ENCODE data around the gene HDAC8.
"Not testable (repeated sequence)": the region's sequence is repeated elsewhere in the genome, so short reads cannot be mapped to it uniquely, and the experiment has no call there.

Gene HDAC8

DNA sequence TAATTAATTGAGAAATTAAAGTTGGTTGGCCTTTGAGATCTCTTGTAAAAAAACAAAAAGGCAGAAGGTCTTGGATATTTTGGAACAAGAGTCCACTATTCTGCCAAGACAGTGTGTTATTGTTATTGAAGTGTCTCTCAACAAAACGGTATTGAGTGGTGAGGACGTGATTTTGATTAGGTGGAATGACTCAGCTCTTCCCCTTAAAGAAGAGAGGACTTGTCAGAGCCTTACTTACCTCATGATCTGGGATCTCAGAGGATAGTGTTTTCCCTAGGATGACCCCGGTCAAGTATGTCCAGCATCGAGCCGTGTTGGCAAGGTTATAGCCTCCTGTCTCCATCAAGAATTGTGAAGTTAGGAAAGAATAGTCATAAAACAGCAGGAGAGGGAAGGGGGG lies 110.9 kb downstream of the HDAC8 start:
- no peak for DNase-seq (ENCODE audit: low read depth, low spot score)

DNA sequence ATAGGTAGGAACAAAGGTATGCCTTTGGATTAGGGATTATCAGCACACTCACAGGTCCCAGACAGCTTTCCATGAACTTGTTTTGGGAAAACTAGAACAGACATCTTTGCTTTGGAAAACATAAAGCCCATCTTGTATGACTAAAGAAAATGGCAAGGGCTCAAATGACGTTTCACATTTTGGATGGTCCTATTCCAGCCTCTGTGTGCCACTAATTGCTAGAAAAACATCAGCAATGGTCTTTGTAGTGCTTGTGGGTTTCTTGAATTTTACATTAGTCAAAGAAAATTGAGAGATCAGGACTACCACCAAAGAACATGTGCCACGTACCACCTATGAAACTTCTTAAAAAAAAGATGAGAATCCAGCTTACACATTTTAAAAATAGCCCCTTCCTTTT lies 111.4 kb downstream of the HDAC8 start:
- no peak for DNase-seq (ENCODE audit: low read depth, low spot score)

DNA sequence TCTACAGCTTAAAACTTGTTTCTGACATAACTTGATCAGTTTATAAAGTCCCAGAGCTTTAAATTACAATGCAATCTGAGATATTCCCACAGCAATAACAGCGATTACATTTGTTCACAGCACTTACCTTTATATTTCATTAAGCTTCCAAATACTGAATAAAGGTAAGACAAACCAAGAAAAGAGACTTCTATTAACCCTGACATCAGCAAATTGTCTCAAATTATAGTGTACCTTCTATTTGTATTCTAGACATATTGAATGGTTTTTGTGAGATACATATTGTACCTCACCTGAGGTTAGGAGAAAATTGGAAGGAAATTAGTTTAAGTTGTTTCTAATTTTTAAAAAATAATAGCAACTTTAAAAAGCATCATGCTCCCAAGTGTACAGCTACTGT lies 111.9 kb downstream of the HDAC8 start:
- no peak for DNase-seq (ENCODE audit: low read depth, low spot score)

DNA sequence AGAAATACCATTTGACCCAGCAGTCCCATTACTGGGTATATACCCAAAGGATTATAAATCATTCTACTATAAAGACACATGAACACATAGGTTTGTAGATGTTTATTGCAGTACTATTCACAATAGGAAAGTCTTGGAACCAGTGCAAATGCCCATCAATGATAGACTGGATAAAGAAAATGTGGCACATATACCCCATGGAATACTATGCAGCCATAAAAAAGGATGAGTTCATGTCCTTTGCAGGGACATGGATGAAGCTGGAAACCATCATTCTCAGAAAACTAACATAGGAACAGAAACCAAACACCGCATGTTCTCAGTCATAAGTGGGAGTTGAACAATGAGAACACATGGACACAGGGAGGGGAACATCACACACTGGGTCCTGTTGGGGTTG lies 123.6 kb downstream of the HDAC8 start:
- not testable (repeated sequence) for DNase-seq (ENCODE audit: low read depth, low spot score)

DNA sequence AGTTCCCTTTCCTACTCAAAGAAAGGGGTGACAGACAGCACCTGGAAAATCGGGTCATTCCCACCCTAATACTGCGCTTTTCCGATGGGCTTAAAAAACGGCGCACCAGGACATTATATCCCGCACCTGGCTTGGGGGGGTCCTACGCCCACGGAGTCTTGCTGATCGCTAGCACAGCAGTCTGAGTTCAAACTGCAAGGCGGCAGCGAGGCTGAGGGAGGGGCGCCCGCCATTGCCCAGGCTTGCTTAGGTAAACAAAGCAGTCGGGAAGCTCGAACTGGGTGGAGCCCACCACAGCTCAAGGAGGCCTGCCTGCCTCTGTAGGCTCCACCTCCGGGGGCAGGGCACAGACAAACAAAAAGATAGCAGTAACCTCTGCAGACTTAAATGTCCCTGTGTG lies 131.9 kb downstream of the HDAC8 start:
- not testable (repeated sequence) for DNase-seq (ENCODE audit: low read depth, low spot score)

DNA sequence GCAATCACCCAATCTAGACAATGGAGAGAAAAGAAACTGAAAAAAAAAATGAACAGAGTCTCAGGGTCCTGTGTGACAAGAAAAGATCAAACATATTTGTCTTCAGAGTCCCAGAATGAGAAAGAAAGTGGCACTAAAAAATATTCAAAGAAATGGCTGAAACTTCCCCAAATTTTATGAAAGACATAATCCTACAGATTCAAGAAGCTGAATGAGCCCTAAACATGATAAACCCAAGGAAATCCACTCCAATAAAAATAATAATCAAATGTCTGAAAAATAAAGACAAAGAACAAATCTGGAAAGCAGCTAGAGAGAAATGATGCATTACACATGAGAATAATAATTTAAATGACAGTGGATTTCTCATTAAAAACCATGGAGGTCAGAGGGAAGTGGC lies 136.6 kb downstream of the HDAC8 start:
- no peak for DNase-seq (ENCODE audit: low read depth, low spot score)

DNA sequence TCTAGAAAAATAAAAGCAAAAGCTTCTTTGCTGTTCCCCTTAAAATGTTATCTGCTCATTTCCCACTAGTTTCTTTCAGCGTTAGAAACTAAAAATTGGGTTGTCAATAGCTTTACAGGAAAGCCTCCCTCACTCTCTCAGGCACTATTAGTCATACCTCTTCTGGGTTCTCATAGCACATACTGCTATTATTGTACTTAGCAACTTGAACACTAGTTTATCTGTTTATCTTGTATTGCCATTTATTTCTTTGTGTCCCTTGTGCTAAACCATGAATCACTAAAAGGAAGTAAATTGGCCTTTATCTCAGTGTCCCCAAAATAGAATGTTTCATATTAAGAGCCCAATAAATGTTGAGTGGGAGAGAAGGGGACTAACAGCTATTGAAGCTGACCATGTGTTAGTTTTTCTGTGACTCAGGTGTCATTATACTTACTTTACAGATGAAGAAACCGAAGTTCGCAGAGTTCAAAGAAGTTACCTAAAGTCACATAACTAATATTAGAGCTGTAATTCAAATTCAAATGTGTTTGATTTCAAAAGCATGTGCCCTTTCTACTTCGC lies 142.2 kb downstream of the HDAC8 start:
- no peak for DNase-seq (ENCODE audit: low read depth, low spot score)

DNA sequence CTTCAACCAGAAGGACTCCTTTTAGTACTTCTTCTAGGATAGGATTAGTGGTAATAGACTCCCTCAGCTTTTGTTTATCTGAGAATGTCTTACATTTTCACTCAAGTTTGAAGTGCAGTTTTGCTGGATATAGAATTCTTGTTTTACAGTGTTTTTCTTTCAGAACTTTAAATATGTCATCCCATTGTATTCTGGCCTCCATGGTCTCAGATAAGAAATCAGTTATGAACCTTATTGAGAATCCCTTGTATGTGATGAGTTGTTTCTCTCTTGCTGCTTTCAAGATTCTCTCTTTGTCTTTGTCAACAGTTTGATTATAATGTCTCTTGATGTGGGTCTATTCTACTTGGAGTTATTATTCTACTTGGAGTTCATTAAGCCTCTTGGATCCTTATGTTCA lies 150.8 kb downstream of the HDAC8 start:
- DNase-seq (ENCODE audit: low read depth, low spot score), result no peak

DNA sequence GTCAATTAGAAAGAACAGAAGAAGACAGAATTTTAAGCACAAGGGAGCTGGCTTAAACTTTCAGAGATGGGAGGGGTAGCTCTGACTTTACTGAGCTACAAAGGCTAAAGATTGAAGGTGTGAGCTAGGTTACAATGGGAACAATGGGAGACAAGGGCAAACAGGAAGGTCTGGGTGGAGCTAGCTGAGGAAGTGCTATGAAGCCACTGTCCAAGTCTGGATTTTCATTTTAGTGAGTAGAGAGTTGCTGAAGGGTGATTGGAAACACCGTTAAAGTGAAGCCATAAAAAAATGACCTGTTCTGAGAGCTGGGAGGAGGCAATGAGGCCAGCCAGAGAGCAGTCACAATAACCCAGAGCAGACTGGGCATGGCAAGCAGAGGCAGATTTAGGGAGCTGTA lies 162.7 kb downstream of the HDAC8 start:
- DNase-seq (ENCODE audit: low read depth, low spot score), result no peak

DNA sequence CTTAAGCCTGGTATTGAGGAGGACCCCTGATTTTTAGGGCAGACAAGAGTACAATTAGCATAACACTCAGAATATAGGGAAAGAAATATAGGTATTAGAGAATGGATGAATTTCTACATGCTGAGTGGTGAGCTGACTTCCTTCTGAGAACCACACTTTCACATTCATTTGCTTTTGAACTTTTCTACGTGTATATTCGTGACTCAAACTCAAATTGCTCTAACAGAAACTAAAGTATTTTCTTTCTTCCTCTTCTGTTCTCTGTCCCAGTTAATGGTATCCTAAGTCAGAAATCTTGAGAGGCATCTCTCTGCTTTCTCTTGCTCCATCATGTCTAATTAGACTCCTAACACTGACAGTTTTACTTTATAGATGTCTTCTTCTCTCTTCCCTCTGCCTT lies 163.8 kb downstream of the HDAC8 start:
- DNase-seq (ENCODE audit: low read depth, low spot score), result no peak

DNA sequence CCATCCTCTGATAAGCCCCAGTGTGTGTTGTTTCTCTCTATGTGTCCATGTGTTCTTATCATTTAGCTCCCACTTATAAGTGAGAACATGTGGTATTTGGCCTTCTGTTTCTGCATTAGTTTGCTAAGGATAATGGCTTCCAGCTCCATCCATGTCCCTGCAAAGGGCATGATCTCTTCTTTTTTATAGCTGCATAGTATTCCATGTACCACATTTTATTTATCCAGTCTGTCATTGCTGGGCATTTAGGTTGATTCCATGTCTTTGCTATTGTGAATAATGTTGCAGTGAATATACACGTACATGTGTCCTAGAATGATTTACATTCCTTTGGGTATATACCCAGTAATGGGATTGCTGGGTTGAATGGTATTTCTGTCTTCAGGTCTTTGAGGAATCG lies 167.5 kb downstream of the HDAC8 start:
- not testable (repeated sequence) for DNase-seq (ENCODE audit: low read depth, low spot score)

DNA sequence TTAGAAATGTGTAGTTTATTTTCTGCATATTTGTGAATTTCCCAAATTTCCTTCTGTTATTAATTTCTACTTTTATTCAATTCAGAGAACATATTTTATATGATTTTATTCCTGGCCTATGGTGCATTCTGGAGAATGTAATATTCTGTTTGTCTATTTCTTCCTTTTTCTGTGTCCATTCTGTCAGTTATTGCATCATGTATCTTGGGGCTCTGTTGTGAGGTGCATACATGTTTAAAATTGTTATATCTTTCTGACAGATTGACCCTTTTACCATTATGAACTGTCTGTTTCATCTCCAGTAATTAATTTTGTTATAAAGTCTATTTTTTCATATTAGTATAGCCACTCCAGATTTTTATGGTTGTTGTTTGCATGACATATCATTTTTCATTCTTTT lies 170.0 kb downstream of the HDAC8 start:
- DNase-seq (ENCODE audit: low read depth, low spot score), result no peak

DNA sequence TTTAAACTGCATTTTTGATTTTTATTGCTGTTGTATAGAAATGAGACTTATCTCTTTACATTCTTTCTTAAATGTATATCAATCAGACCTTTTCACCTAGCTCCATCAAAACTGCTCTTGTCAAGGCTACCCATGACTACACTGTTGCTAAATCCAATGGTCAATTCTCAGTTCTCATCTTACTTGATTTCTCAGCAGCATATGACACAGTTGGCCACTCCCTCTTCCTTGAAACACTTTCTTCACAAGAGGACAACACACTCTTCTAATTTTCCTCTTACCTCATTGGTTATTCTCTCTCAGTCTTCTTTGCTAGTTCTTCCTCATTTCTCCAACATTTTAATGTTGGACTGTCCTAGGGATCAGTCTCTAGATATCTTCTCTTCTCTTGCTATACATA lies 172.8 kb downstream of the HDAC8 start:
- DNase-seq (ENCODE audit: low read depth, low spot score), result no peak

DNA sequence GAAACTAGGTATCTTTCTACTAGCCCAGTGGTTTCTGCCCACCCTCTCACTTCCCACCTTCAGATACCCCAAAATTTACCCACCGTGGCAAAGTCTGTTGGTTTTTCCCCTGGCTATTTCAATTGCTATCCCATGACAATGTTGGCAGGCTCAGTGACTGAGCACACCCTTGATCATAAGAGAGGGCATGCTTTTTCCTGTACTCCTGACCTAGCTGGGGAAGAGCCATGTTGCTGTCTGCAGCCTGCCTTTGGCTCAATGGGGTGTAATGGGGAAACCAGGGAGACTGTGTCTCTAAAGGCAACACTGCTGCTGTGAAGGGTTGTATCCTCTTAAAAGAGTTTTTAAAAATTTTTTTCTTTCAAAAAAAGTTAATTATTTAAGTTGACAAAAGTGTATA lies 176.5 kb downstream of the HDAC8 start:
- no peak for DNase-seq (ENCODE audit: low read depth, low spot score)

DNA sequence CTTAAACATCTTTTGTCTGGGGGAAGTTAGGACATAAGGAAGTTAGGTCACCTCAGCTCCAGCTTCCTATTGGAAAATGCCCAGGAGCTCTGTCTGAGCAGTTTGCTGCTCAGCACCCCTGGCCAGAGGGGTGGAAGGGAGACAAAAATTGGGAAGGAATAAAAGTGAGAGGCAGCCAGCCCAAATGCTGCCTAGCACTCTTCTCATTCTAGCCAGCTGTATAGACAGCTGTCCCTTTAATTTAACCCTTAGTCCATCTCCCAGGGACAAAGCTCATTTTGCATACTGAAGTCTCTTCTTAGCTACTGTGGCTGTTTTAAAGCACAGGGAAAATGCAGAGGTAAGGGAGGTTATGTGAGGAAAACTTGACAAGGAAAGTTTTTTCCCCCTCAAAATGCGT lies 177.4 kb downstream of the HDAC8 start:
- no peak for DNase-seq (ENCODE audit: low read depth, low spot score)

DNA sequence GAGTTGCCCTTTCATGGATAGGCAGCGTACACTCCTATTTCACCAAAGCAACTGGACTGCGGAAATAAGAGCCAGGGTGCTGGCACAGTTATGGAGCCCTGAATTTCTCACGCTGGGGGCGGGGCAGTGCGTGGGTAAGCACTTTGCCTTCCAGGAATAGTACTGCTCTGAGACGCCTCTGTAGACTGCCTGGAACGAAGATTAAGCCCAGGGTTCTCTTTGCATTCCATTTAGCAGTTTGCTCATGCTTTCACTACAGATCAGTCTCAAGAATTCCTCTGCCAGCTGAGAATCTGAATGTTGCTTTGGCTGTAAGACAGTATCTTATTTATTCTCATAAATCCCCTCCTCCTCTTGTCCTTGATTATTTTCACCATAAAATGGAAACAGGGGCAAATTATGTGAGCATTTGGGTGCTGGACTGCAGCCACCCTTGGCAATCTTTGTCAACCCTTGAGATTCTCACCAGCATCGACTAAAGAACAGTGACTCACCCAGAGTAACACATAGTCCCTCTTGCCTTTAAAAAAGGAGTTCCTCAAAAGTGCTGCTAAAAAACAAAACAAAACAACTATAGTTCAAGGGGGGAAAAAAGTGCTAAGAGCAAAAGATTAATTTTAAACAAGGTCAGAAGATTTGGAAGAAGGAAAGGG lies 178.0 kb downstream of the HDAC8 start:
- no peak for DNase-seq (ENCODE audit: low read depth, low spot score)

DNA sequence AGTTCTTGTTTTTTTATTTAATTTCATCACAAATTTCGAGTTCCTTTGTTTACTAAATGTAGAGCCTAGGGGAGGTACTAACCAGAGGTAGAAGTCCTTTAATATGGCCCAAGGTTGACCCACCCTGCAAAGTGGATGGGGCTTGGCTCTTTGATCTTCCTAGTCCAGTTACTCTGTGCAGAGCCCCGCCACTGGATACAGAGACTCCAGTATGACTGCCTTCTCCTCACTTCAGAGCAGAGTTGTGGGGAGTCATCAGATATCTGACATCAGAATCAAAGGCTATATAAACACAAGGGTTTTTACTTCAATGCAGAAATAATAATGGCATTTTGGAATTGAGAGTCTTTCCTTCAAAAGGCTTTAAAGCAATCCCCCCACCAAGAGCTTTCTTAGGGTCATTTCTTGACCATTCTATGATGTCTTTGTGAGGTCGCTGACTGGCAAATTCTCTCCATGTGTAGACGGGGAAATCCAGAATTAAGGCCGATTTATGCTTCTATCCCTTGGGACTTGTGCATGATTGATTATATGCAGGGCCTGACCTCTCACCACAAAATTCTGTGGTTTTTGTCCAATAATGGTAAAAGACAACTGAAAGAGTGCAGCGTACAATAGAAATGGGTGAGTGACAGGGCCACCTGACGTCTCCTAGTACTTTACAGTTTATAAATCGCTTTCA lies 178.7 kb downstream of the HDAC8 start:
- no peak for DNase-seq (ENCODE audit: low read depth, low spot score)

DNA sequence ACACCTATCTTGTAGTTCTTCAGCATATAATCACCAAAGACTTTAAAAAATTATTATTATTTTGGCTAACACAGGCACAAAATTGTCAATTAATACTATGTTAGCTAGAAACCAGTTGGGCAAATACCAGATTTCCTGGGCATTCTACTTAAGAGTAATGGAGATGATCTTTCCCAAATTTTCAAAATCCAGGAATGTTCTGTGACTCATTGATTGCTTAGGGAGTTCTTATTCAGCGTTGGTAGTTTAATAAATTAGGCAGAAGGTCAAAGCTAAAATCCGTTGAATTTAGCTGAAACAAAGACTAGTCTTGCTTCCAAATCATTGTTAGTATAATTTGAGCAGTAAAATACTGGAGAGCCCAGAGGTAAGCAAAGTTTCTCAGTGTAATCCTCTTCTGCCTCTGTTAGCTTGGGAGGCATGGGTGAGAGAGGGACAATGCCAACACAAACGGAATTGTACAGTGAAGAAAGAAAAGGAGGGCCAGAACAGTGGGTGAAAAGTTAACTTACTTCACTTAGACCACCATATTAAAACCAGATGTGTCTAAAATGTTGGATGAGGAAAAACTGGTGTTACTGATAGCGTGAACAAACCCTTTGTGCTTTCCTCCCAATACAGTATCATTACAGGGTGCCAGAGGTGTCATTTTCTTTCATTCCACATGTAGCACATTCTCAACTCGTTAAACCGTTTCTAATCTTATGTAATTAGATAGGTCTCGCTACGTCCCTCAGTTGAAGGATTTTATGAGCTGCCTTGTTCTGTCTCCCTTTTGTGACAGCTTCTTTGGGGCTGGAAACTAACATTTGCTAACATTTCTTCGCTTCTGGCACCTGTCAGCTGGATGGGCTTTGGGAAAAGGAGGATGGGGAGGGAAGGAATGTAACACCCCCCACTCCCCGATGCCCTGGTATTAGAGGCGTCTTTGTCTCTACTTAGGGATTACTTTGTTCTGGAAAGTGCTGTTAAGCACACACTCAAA lies 179.5 kb downstream of the HDAC8 start:
- no peak for DNase-seq (ENCODE audit: low read depth, low spot score)

DNA sequence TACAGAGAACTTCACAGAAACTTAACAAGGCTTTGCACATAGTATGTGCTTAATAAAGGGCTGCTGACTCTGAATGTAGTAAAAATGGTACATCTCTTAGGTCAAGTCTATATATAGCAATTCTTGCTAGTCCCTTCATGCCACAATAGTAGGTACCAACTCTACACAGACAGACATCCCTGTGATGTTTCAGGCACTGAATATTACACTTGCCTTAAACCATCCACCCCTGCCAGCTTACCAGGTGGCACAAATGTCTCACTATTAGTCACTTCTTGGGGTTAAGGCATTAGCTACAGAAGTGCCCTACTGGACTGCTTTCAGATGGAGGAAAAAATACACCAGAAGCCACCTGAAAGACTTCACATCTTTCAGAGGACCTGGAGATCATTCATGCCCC lies 180.6 kb downstream of the HDAC8 start:
- DNase-seq (ENCODE audit: low read depth, low spot score), result no peak

DNA sequence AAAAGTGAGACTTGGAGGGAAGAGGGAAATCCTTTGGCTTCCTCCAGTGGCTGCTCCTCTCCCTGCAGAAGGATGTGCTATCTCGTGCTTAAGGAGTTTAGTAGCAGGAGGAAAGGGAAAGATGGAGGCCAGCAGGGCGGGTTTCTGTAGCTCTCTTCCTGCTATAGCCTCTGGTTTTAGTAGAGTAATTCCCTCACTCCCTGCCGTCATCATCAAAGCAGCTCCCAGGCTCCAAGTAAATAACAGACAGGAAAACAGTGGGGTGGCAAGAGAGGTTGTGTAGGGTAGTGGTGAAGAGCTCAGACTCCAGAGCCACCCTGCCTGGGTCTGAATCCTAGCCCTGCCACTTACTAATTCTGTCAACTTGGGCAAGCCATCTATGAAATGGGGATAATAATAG lies 185.4 kb downstream of the HDAC8 start:
- DNase-seq (ENCODE audit: low read depth, low spot score), result no peak

DNA sequence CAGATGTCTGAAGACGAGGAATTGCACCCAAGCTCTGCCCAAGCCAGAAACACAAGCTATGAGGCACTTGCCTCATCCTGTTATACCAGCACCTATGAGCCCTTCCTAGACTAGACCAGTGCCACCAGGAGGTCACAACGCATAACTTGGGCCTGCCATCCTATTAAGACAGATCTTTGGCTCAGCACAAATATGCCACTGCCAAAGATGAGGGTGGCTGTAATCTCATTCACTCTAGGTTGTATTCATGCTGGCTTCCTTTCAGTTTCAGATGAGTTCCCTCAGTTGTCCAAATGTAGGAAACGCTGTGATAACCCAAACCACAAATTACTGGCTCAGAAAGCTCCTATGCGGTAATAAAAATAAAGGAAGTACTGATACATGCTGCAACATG lies 190.4 kb downstream of the HDAC8 start:
- no peak for DNase-seq (ENCODE audit: low read depth, low spot score)
